PC-9 (cell line): ENCODE results near the gene ALK. TPM values are rescaled to one million over a fixed set of nuclear protein-coding genes. Genes with fewer than 3 reads are reported as not detected.

ENCODE experiments used
- BruUV-seq: library from RNA; stranded (reverse); fragments of 400-500 nt; replicated peaks from 2 replicates; lab custom pipeline; 2021; lab: Mats Ljungman, UMichigan
- CTCF ChIA-PET: fragments of 300-600 bp; sonication (Branson Sonifier 250); formaldehyde crosslinking; loops from one replicate; lab custom pipeline; 2022; ENCODE audit warnings: antibody characterized with exemption; lab: Charles Lee
- POLR2A ChIA-PET: fragments of 300-600 bp; sonication (Branson Sonifier 250); formaldehyde crosslinking; loops from one replicate; lab custom pipeline; 2022; ENCODE audit warnings: antibody characterized with exemption; ENCODE audit not compliant: unreplicated experiment; lab: Charles Lee
- DNase-seq, 2 experiments: peaks; one replicate each; pipeline versions ENCODE4 v3.0.0 to v3.0.0-alpha.2; 2015 to 2022; ENCODE audit warnings: mixed read lengths in 1 of 2
- H2AFZ ChIP-seq: fragments of 200-600 bp; sonication (generic); 2 replicates; pipeline ENCODE4 v1.8.1; 2017; ENCODE audit warnings: antibody characterized with exemption
- H3F3A ChIP-seq: fragments of 200-600 bp; sonication (generic); 2 replicates; pipeline ENCODE4 v1.8.1; 2017; ENCODE audit warnings: antibody characterized with exemption, mild to moderate bottlenecking, low read depth; ENCODE audit not compliant: insufficient read depth
- H3K27ac ChIP-seq: fragments of 200-600 bp; sonication (generic); 2 replicates; pipeline ENCODE4 v1.6.1; 2016; ENCODE audit warnings: mixed run types
- H3K27me3 ChIP-seq: fragments of 200-600 bp; sonication (generic); 2 replicates; pipeline ENCODE4 v1.6.1; 2016; ENCODE audit warnings: low read depth, mixed run types; ENCODE audit not compliant: insufficient read depth
- H3K36me3 ChIP-seq: fragments of 200-600 bp; sonication (generic); 2 replicates; pipeline ENCODE4 v1.6.1; 2016; ENCODE audit warnings: low read depth, mixed run types
- H3K4me1 ChIP-seq: fragments of 200-600 bp; sonication (generic); replicated peaks from 2 replicates; pipeline ENCODE4 v1.6.1; 2016; ENCODE audit warnings: mixed run types; ENCODE audit not compliant: insufficient read depth
- H3K4me2 ChIP-seq: fragments of 200-600 bp; sonication (generic); 2 replicates; pipeline ENCODE4 v1.6.1; 2017; ENCODE audit warnings: mixed run types
- H3K4me3 ChIP-seq: fragments of 200-600 bp; sonication (generic); 2 replicates; pipeline ENCODE4 v1.6.1; 2016; ENCODE audit warnings: mixed run types
- H3K79me2 ChIP-seq: fragments of 200-600 bp; sonication (generic); 2 replicates; pipeline ENCODE4 v1.6.1; 2017; ENCODE audit warnings: low read depth, mixed run types
- H3K9me2 ChIP-seq: fragments of 200-600 bp; sonication (generic); 2 replicates; pipeline ENCODE4 v1.8.1; 2017; ENCODE audit warnings: mild to moderate bottlenecking; ENCODE audit not compliant: insufficient read depth
- H3K9me3 ChIP-seq: fragments of 200-600 bp; sonication (generic); 2 replicates; pipeline ENCODE4 v1.8.1; 2016; ENCODE audit warnings: low read depth; ENCODE audit not compliant: insufficient read depth
- H4K20me1 ChIP-seq: fragments of 200-600 bp; sonication (generic); 2 replicates; pipeline ENCODE4 v1.8.1; 2017; ENCODE audit not compliant: insufficient read depth
- EZH2 ChIP-seq: fragments of 200-600 bp; sonication (generic); IDR thresholded peaks from 2 replicates; pipeline ENCODE4 v1.8.0; 2017; ENCODE audit warnings: antibody characterized with exemption, low read depth
- intact Hi-C: fragments of 100-400 bp; cut with micrococcal nuclease; formaldehyde crosslinking; loops from one replicate; pipeline ENCODE4 v1.10.0; 2022; ENCODE audit not compliant: unreplicated experiment
- total RNA-seq: library from RNA; stranded (reverse); gene quantifications from 2 replicates; pipeline ENCODE4 v1.2.3, GENCODE V29; 2021
- TF ChIP-seq, protein P1 (sequence below): fragments of 200-600 bp; sonication (generic); conservative IDR thresholded peaks from 2 replicates; pipeline ENCODE4 v1.6.1; 2017; ENCODE audit warnings: mixed run types, antibody characterized with exemption, mild to moderate bottlenecking, moderate library complexity

ALK gene
- total RNA-seq, 1 experiment from 2014 or later: not detected

DNA sequence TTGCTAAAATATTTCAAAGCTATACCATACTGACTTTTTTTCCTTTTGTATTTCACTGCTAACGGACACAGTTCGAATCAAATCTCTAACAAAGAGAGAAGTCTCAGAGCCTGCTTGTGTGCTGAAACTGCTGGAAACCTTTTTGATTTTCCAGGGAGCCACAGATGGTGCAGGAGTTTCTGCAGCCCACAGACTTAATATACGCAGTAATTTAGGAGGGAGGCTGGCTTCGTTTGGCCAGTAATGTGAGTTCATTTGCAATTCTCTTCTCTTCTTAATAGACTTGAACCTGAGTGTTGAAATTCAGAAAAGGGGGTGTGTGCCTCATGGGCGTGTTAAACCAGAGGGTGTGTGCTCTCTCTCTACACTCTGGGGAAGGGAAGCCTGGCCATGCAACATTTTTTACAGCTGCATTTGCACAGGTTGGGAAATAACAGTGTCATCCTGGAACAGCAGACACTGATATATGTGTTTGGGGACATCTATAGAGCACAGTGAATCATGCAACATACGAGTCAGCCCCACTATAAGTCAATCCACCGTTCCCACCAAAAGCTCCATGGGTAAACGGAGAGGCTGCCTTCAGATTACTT, 473.2 kb downstream of the ALK start:
- intact Hi-C loops: no loop called here
- H3K4me2 ChIP-seq: no peak overlapping the region
- POLR2A ChIA-PET: no interaction called here

DNA sequence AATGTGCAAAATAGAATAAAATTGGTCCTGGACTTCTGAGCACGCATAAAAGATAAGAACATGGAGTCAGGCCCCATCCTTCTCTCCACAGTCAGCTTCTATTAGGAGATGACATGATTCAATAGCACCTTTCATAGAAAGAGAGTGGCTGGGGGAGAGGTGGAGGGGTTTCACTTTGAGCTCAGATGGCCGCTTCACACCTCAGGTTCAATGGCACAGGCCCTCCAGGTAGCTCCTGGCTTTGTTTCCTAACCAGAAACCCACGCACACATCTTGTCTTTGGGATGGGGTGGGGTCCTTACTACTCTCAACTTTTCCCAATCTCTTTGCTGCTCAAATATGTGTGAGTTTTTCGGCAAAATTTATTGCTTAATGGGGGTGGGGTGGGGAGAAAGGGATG, 473.9 kb downstream of the ALK start:
- no peak for DNase-seq
- Histone ChIP-seq H2AFZ (no peak overlapping the region), H3K79me2 (no peaks in the 10 kb centered on the region), H3K9me2 (no peaks in the 10 kb centered on the region), H3K27ac (no peak overlapping the region), H3K4me2 (no peak overlapping the region), H3K27me3 (peaks cover 80% of the 10 kb centered on the region), H4K20me1 (no peaks in the 10 kb centered on the region), H3K9me3 (no peaks in the 10 kb centered on the region), H3K4me3 (no peak overlapping the region), H3K36me3 (no peaks in the 10 kb centered on the region), H3K4me1 (no peaks in the 10 kb centered on the region), H3F3A (no peaks in the 10 kb centered on the region)
- ChIA-PET CTCF (no interaction called here), POLR2A (interaction anchor here (0.6 kb wide), 1 partner anchor 43 kb away, joined by 6 read pairs; no protein-coding TSS in a partner anchor)
- no peak for TF ChIP-seq EZH2
- no TSS peak for BruUV-seq
- intact Hi-C loops: no loop called here

More for the DNA sequence above, 473.2 kb downstream of the ALK start:
- Histone ChIP-seq H3K36me3 (no peaks in the 10 kb centered on the region), H3K4me1 (no peaks in the 10 kb centered on the region), H3K9me2 (no peaks in the 10 kb centered on the region), H3F3A (no peaks in the 10 kb centered on the region), H3K27ac (no peak overlapping the region), H3K79me2 (no peaks in the 10 kb centered on the region), H2AFZ (no peak overlapping the region), H3K4me3 (no peak overlapping the region), H3K27me3 (peaks cover 80% of the 10 kb centered on the region), H3K9me3 (no peaks in the 10 kb centered on the region), H4K20me1 (no peaks in the 10 kb centered on the region)
- TF ChIP-seq, protein P1, sequence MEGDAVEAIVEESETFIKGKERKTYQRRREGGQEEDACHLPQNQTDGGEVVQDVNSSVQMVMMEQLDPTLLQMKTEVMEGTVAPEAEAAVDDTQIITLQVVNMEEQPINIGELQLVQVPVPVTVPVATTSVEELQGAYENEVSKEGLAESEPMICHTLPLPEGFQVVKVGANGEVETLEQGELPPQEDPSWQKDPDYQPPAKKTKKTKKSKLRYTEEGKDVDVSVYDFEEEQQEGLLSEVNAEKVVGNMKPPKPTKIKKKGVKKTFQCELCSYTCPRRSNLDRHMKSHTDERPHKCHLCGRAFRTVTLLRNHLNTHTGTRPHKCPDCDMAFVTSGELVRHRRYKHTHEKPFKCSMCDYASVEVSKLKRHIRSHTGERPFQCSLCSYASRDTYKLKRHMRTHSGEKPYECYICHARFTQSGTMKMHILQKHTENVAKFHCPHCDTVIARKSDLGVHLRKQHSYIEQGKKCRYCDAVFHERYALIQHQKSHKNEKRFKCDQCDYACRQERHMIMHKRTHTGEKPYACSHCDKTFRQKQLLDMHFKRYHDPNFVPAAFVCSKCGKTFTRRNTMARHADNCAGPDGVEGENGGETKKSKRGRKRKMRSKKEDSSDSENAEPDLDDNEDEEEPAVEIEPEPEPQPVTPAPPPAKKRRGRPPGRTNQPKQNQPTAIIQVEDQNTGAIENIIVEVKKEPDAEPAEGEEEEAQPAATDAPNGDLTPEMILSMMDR: no peak
- no peak for TF ChIP-seq EZH2
- no TSS peak for BruUV-seq
- DNase-seq: no peak
- CTCF ChIA-PET: no interaction called here

DNA sequence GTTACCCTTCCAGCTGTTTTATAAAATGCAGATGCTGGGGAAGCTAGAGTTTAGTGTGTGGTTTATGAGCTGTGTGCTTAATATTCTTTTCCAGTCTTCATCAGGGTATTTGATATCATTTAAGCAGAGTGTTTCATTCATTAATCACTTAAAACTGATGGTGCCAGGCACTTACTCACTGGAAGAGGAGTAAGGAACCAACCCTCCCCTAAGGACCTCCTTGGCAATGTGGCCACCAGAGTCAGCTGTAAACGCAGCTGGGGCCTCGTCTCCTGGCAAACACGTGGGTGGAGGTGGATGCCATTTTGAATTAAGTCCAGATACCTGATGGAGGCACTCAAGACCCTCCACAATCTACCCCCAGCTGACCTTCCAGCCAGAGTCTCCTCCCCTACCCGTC, 474.5 kb downstream of the ALK start:
- BruUV-seq: no TSS peak
- no peaks in the 10 kb centered on the region for H3K79me2 ChIP-seq
- POLR2A ChIA-PET: interaction anchor here (0.6 kb wide), 1 partner anchor 42 kb away, joined by 6 read pairs; no protein-coding TSS in a partner anchor
- CTCF ChIA-PET: no interaction called here
- no peaks in the 10 kb centered on the region for H4K20me1 ChIP-seq
- no peak overlapping the region for H2AFZ ChIP-seq
- H3K9me2 ChIP-seq: no peaks in the 10 kb centered on the region
- no peaks in the 10 kb centered on the region for H3K4me1 ChIP-seq
- peaks cover 77% of the 10 kb centered on the region for H3K27me3 ChIP-seq
- no peak for TF ChIP-seq EZH2
- TF ChIP-seq, protein P1: no peak
- no peak overlapping the region for H3K4me3 ChIP-seq
- no peaks in the 10 kb centered on the region for H3K36me3 ChIP-seq
- no peak overlapping the region for H3K27ac ChIP-seq
- no peak overlapping the region for H3K4me2 ChIP-seq
- intact Hi-C loops: no loop called here
- no peaks in the 10 kb centered on the region for H3F3A ChIP-seq
- H3K9me3 ChIP-seq: no peaks in the 10 kb centered on the region
- DNase-seq: no peak

DNA sequence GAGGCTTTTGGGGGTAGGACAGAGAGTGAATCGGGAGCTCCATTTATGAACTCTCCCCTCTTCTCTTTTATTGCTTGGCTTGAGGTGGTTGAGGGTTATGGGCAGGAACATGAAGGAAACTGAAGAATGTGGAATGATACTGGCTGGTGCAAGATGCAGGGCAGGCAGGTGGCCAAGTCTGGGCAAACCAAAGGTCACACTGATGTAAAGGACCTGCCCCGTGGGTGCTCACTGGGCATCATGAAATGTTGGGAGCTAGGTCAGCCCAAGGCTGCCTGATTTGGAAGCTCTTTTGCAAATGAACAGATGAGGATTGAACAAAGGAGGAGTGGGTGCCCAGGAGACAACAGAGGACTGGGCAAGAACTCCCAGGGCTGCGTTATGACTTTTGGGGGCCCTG, 477.2 kb downstream of the ALK start:
- POLR2A ChIA-PET: no interaction called here
- CTCF ChIA-PET: no interaction called here
- no peaks in the 10 kb centered on the region for H3K36me3 ChIP-seq

More for the DNA sequence above, 477.2 kb downstream of the ALK start:
- no peak overlapping the region for H3K27ac ChIP-seq
- H3F3A ChIP-seq: no peaks in the 10 kb centered on the region
- H2AFZ ChIP-seq: no peak overlapping the region
- no peaks in the 10 kb centered on the region for H3K4me1 ChIP-seq
- H3K79me2 ChIP-seq: no peaks in the 10 kb centered on the region
- H3K4me2 ChIP-seq: no peak overlapping the region
- no peak for TF ChIP-seq EZH2
- TF ChIP-seq, protein P1: no peak
- no peak overlapping the region for H3K4me3 ChIP-seq
- no peaks in the 10 kb centered on the region for H3K9me2 ChIP-seq
- intact Hi-C loops: no loop called here
- no peaks in the 10 kb centered on the region for H3K9me3 ChIP-seq
- BruUV-seq: no TSS peak
- peaks cover 51% of the 10 kb centered on the region; the same call in 1 of the 2 replicates for H3K27me3 ChIP-seq
- no peak for DNase-seq
- H4K20me1 ChIP-seq: no peaks in the 10 kb centered on the region
